ENCODE measurements around the gene NRN1L.
"Not testable (repeated sequence)": the region's sequence is repeated elsewhere in the genome, so short reads cannot be mapped to it uniquely, and the experiment has no call there.

NRN1L gene

DNA sequence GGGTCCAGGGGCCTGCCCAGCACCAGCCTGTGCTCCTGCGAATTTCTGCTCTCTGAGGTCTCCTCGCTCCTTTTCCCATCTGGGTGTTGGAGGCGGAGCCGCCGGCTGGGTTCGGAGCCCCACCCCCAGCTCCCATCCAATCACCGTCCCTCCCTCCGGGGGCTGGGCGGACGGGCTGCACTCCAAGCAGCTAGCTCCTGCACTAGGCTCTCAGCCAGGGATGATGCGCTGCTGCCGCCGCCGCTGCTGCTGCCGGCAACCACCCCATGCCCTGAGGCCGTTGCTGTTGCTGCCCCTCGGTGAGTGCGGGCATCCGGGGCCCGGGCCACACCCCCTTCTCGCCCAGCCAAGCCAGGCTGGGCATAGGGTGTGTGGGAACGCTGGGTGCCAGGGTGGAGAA lies at the start of gene NRN1L:
TSS of gene NRN1L (plus strand) at position 202 of the 400 bp plus-strand sequence. CDS start at position 221, 19 bp downstream.
- H3K4me1 ChIP-seq (ENCODE audit: control insufficient read depth in 1 of 2, insufficient read depth in 2 of 2, low read length in 2 of 2), result peaks cover 3 to 14% of the 10 kb centered on the region in 2 donors
- no peak within 1 kb of the TSS for H3K27ac ChIP-seq (ENCODE audit: low read length)
- peaks cover 38 to 63% of the 10 kb centered on the region in 2 donors for H3K36me3 ChIP-seq (ENCODE audit: control insufficient read depth in 1 of 2, insufficient read depth in 2 of 2, low read length in 2 of 2)
- no peaks in the 10 kb centered on the region for H3K27me3 ChIP-seq (ENCODE audit: low read depth, low read length)
- no peak within 1 kb of the TSS for H3K4me3 ChIP-seq (ENCODE audit: low read depth in 1 of 2, low read length in 2 of 2)
- H3K9me3 ChIP-seq (ENCODE audit: control insufficient read depth in 1 of 2, low read length in 2 of 2), result no peaks in the 10 kb centered on the region

GRCh38 chr16:67837190-67837589 lies 47.5 kb upstream of the NRN1L start:
- not testable (repeated sequence) for H3K36me3 ChIP-seq (ENCODE audit: control insufficient read depth in 1 of 2, insufficient read depth in 2 of 2, low read length in 2 of 2); H3K4me3 ChIP-seq (ENCODE audit: low read depth in 1 of 2, low read length in 2 of 2); H3K9me3 ChIP-seq (ENCODE audit: control insufficient read depth in 1 of 2, low read length in 2 of 2); H3K27ac ChIP-seq (ENCODE audit: low read length); H3K27me3 ChIP-seq (ENCODE audit: low read depth, low read length)
- H3K4me1 ChIP-seq (ENCODE audit: control insufficient read depth in 1 of 2, insufficient read depth in 2 of 2, low read length in 2 of 2), result peaks cover 4 to 10% of the 10 kb centered on the region in 2 donors

DNA sequence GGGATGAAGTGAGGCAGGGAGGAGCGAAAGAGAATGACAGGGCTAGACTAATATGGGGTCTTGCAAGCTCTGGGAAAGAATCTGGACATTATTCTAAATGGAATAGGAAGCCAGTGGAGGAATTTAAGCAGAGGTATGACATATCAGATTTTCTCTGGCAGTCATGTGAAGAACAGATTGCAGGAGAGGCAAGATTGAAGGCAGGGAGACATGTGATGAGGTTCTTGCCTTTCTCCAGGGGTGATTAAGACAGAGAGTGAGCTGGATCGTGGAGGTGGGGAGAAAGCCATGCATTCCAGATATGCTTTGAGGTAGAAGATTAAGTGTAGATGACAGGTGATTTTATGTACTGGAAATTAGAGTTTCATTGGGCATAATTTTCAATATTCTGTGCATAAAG lies 46.9 kb upstream of the NRN1L start:
- no peak overlapping the region for H3K4me3 ChIP-seq (ENCODE audit: low read depth in 1 of 2, low read length in 2 of 2)
- H3K9me3 ChIP-seq (ENCODE audit: control insufficient read depth in 1 of 2, low read length in 2 of 2), result no peaks in the 10 kb centered on the region
- peaks cover 4 to 5% of the 10 kb centered on the region in 2 donors for H3K4me1 ChIP-seq (ENCODE audit: control insufficient read depth in 1 of 2, insufficient read depth in 2 of 2, low read length in 2 of 2)
- H3K27ac ChIP-seq (ENCODE audit: low read length), result no peak overlapping the region
- H3K27me3 ChIP-seq (ENCODE audit: low read depth, low read length), result no peaks in the 10 kb centered on the region
- peaks cover 0 to 4% of the 10 kb centered on the region in 2 donors for H3K36me3 ChIP-seq (ENCODE audit: control insufficient read depth in 1 of 2, insufficient read depth in 2 of 2, low read length in 2 of 2)

- Histone ChIP-seq H3K27ac (ENCODE audit: low read length) (peak overlapping the region; percentile 95), H3K4me3 (ENCODE audit: low read depth in 1 of 2, low read length in 2 of 2) (peak overlapping the region; percentile 74 to 85), H3K9me3 (ENCODE audit: control insufficient read depth in 1 of 2, low read length in 2 of 2) (no peaks in the 10 kb centered on the region), H3K4me1 (ENCODE audit: control insufficient read depth in 1 of 2, insufficient read depth in 2 of 2, low read length in 2 of 2) (peaks cover 22 to 34% of the 10 kb centered on the region in 2 donors), H3K36me3 (ENCODE audit: control insufficient read depth in 1 of 2, insufficient read depth in 2 of 2, low read length in 2 of 2) (peaks cover 0 to 4% of the 10 kb centered on the region in 2 donors), H3K27me3 (ENCODE audit: low read depth, low read length) (no peaks in the 10 kb centered on the region)
These were observed 43.4 kb upstream of the NRN1L start for GRCh38 chr16:67841198-67841815.

- Histone ChIP-seq H3K36me3 (ENCODE audit: control insufficient read depth in 1 of 2, insufficient read depth in 2 of 2, low read length in 2 of 2) (peaks cover 0 to 4% of the 10 kb centered on the region in 2 donors), H3K4me1 (ENCODE audit: control insufficient read depth in 1 of 2, insufficient read depth in 2 of 2, low read length in 2 of 2) (peaks cover 22 to 34% of the 10 kb centered on the region in 2 donors), H3K27ac (ENCODE audit: low read length) (peak within 1 kb of the TSS; percentile 95), H3K9me3 (ENCODE audit: control insufficient read depth in 1 of 2, low read length in 2 of 2) (no peaks in the 10 kb centered on the region), H3K4me3 (ENCODE audit: low read depth in 1 of 2, low read length in 2 of 2) (peak within 1 kb of the TSS; percentile 74 to 85), H3K27me3 (ENCODE audit: low read depth, low read length) (no peaks in the 10 kb centered on the region)
These were observed 42.7 kb upstream of the NRN1L start, which contains the start of gene THAP11 for GRCh38 chr16:67841816-67842508. Gene THAP11 (plus strand): TSS chr16:67842320. CDS start chr16:67842555, 235 bp downstream.

GRCh38 chr16:67842509-67843342 lies 42.0 kb upstream of the NRN1L start:
- Histone ChIP-seq H3K4me3 (ENCODE audit: low read depth in 1 of 2, low read length in 2 of 2) (peak overlapping the region; percentile 56 to 85), H3K27ac (ENCODE audit: low read length) (peak overlapping the region; percentile 61), H3K9me3 (ENCODE audit: control insufficient read depth in 1 of 2, low read length in 2 of 2) (no peaks in the 10 kb centered on the region), H3K36me3 (ENCODE audit: control insufficient read depth in 1 of 2, insufficient read depth in 2 of 2, low read length in 2 of 2) (peaks cover 0 to 10% of the 10 kb centered on the region in 2 donors), H3K4me1 (ENCODE audit: control insufficient read depth in 1 of 2, insufficient read depth in 2 of 2, low read length in 2 of 2) (peaks cover 22 to 38% of the 10 kb centered on the region in 2 donors), H3K27me3 (ENCODE audit: low read depth, low read length) (no peaks in the 10 kb centered on the region)

DNA sequence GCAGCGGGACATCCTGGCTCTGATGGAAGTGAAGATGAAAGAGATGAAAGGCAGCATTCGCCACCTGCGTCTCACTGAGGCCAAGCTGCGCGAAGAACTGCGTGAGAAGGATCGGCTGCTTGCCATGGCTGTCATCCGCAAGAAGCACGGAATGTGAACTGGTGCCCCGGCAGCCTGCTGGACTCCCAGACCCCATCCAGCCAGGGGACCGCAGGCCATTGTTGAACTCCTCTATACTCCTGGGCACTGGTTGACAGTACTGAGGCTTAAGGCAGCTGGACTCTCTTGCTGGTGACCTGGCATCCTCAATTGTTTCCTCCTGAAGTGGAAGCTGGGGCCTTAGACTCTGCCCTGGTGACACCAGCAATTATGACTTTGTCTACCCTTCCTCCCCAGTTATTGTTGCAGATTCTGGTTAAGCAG lies 41.3 kb upstream of the NRN1L start:
- peaks cover 26 to 44% of the 10 kb centered on the region in 2 donors for H3K4me1 ChIP-seq (ENCODE audit: control insufficient read depth in 1 of 2, insufficient read depth in 2 of 2, low read length in 2 of 2)

GRCh38 chr16:67844497-67844896 lies 40.2 kb upstream of the NRN1L start:
- Histone ChIP-seq H3K27ac (ENCODE audit: low read length) (peak overlapping the region; percentile 61), H3K9me3 (ENCODE audit: control insufficient read depth in 1 of 2, low read length in 2 of 2) (no peaks in the 10 kb centered on the region), H3K36me3 (ENCODE audit: control insufficient read depth in 1 of 2, insufficient read depth in 2 of 2, low read length in 2 of 2) (peaks cover 0 to 10% of the 10 kb centered on the region in 2 donors), H3K4me3 (ENCODE audit: low read depth in 1 of 2, low read length in 2 of 2) (peak overlapping the region; percentile 56 to 85), H3K4me1 (ENCODE audit: control insufficient read depth in 1 of 2, insufficient read depth in 2 of 2, low read length in 2 of 2) (peaks cover 26 to 51% of the 10 kb centered on the region in 2 donors), H3K27me3 (ENCODE audit: low read depth, low read length) (no peaks in the 10 kb centered on the region)

More for the DNA sequence above, 41.3 kb upstream of the NRN1L start:
- Histone ChIP-seq H3K27me3 (ENCODE audit: low read depth, low read length) (no peaks in the 10 kb centered on the region), H3K4me3 (ENCODE audit: low read depth in 1 of 2, low read length in 2 of 2) (peak overlapping the region; percentile 56 to 85), H3K9me3 (ENCODE audit: control insufficient read depth in 1 of 2, low read length in 2 of 2) (no peaks in the 10 kb centered on the region), H3K36me3 (ENCODE audit: control insufficient read depth in 1 of 2, insufficient read depth in 2 of 2, low read length in 2 of 2) (peaks cover 0 to 10% of the 10 kb centered on the region in 2 donors), H3K27ac (ENCODE audit: low read length) (peak overlapping the region; percentile 61)

GRCh38 chr16:67845291-67846062 lies 39.2 kb upstream of the NRN1L start:
- Histone ChIP-seq H3K4me3 (ENCODE audit: low read depth in 1 of 2, low read length in 2 of 2) (peak overlapping the region; percentile 84 to 97), H3K4me1 (ENCODE audit: control insufficient read depth in 1 of 2, insufficient read depth in 2 of 2, low read length in 2 of 2) (peaks cover 26 to 51% of the 10 kb centered on the region in 2 donors), H3K27me3 (ENCODE audit: low read depth, low read length) (no peaks in the 10 kb centered on the region), H3K9me3 (ENCODE audit: control insufficient read depth in 1 of 2, low read length in 2 of 2) (no peaks in the 10 kb centered on the region), H3K27ac (ENCODE audit: low read length) (peak overlapping the region; percentile 81), H3K36me3 (ENCODE audit: control insufficient read depth in 1 of 2, insufficient read depth in 2 of 2, low read length in 2 of 2) (peaks cover 0 to 10% of the 10 kb centered on the region in 2 donors)

DNA sequence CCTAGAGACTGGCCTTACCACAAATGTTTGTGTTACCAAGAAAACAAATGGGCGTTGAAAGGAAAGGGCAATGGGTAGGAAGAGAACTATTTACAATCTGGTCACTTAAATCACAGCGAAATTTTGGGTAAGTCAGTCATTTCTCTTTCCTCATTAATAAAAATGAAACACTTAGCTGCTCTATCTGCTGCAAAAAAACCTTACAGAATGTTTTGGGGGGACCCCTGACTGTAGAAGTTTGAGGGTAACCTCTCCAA lies 38.7 kb upstream of the NRN1L start:
- H3K27ac ChIP-seq (ENCODE audit: low read length), result peak overlapping the region; percentile 81
- no peaks in the 10 kb centered on the region for H3K27me3 ChIP-seq (ENCODE audit: low read depth, low read length)
- H3K9me3 ChIP-seq (ENCODE audit: control insufficient read depth in 1 of 2, low read length in 2 of 2), result no peaks in the 10 kb centered on the region
- peak overlapping the region; percentile 84 to 97 for H3K4me3 ChIP-seq (ENCODE audit: low read depth in 1 of 2, low read length in 2 of 2)
- peaks cover 0 to 10% of the 10 kb centered on the region in 2 donors for H3K36me3 ChIP-seq (ENCODE audit: control insufficient read depth in 1 of 2, insufficient read depth in 2 of 2, low read length in 2 of 2)
- H3K4me1 ChIP-seq (ENCODE audit: control insufficient read depth in 1 of 2, insufficient read depth in 2 of 2, low read length in 2 of 2), result peaks cover 26 to 51% of the 10 kb centered on the region in 2 donors
